Astrocyte (in vitro differentiated cells and primary cell): ENCODE measurements around the gene TMCO1. TPM values are rescaled to one million over a fixed set of nuclear protein-coding genes. Genes with fewer than 3 reads are reported as not detected.
A peak's percentile ranks its signal among the peaks of the same experiment; 100 is the strongest.
"Not testable (repeated sequence)": the region's sequence is repeated elsewhere in the genome, so short reads cannot be mapped to it uniquely, and the experiment has no call there.

Source experiments
- DNase-seq: peaks from one replicate; pipeline ENCODE4 v3.0.0-alpha.2; 2010; ENCODE audit warnings: low read depth
- FAIRE-seq: peaks from 2 replicates; lab custom pipeline; 2011; peaks lifted over from hg19 to GRCh38; lab: Jason Lieb, UNC
- H2AFZ ChIP-seq: 2 replicates; pipeline ENCODE4 v1.6.0; 2012; ENCODE audit warnings: low read depth, low read length, inconsistent platforms
- H3K27ac ChIP-seq: 2 replicates; pipeline ENCODE4 v1.5.1; 2011; ENCODE audit warnings: low read depth, low read length, inconsistent platforms
- H3K27me3 ChIP-seq: 2 replicates; pipeline ENCODE4 v1.6.0; 2011; ENCODE audit warnings: low read length, inconsistent platforms; ENCODE audit not compliant: insufficient read depth
- H3K36me3 ChIP-seq: 2 replicates; pipeline ENCODE4 v1.5.1; 2011; ENCODE audit warnings: low read length, inconsistent platforms; ENCODE audit not compliant: insufficient read depth
- H3K4me1 ChIP-seq: 2 replicates; pipeline ENCODE4 v1.5.1; 2011; ENCODE audit warnings: low read length, inconsistent platforms; ENCODE audit not compliant: insufficient read depth
- H3K4me2 ChIP-seq: 2 replicates; pipeline ENCODE4 v1.6.0; 2012; ENCODE audit warnings: low read length, inconsistent platforms
- H3K4me3 ChIP-seq: 2 replicates; pipeline ENCODE4 v1.5.1; 2011; ENCODE audit warnings: low read depth, mild to moderate bottlenecking, low read length, inconsistent platforms; ENCODE audit not compliant: insufficient read depth
- H3K79me2 ChIP-seq: 2 replicates; pipeline ENCODE4 v1.6.0; 2012; ENCODE audit warnings: mild to moderate bottlenecking, low read length, inconsistent platforms; ENCODE audit not compliant: insufficient read depth
- H3K9ac ChIP-seq: 2 replicates; pipeline ENCODE4 v1.6.0; 2012; ENCODE audit warnings: mild to moderate bottlenecking, low read length, inconsistent platforms
- H3K9me3 ChIP-seq: 2 replicates; pipeline ENCODE4 v1.5.1; 2012; ENCODE audit warnings: low read depth, mild to moderate bottlenecking, low read length, inconsistent platforms; ENCODE audit not compliant: insufficient read depth
- H4K20me1 ChIP-seq: 2 replicates; pipeline ENCODE4 v1.6.0; 2012; ENCODE audit warnings: low read length, inconsistent platforms; ENCODE audit not compliant: insufficient read depth
- H3K27ac Mint-ChIP-seq: one replicate; pipeline ENCODE4 v1.8.0; 2021; ENCODE audit warnings: mild to moderate bottlenecking, mixed read lengths; ENCODE audit not compliant: unreplicated experiment
- H3K27me3 Mint-ChIP-seq: one replicate; pipeline ENCODE4 v1.8.0; 2021; ENCODE audit warnings: low read depth, mixed read lengths; ENCODE audit not compliant: unreplicated experiment
- H3K36me3 Mint-ChIP-seq: one replicate; pipeline ENCODE4 v1.8.0; 2021; ENCODE audit warnings: low read depth, mixed read lengths; ENCODE audit not compliant: unreplicated experiment
- H3K4me1 Mint-ChIP-seq: one replicate; pipeline ENCODE4 v1.8.0; 2021; ENCODE audit warnings: low read depth, mixed read lengths; ENCODE audit not compliant: unreplicated experiment
- H3K4me3 Mint-ChIP-seq: one replicate; pipeline ENCODE4 v1.8.0; 2021; ENCODE audit warnings: mild to moderate bottlenecking, moderate library complexity, mixed read lengths; ENCODE audit not compliant: unreplicated experiment
- H3K9me3 Mint-ChIP-seq: one replicate; pipeline ENCODE4 v1.8.0; 2021; ENCODE audit warnings: mild to moderate bottlenecking, mixed read lengths; ENCODE audit not compliant: unreplicated experiment
- CTCF ChIP-seq: IDR thresholded peaks from 2 replicates; pipeline ENCODE4 v1.5.1; 2011; ENCODE audit warnings: low read depth, mild to moderate bottlenecking, inconsistent platforms, low read length, moderate library complexity; ENCODE audit not compliant: insufficient read depth
- EZH2 ChIP-seq: IDR thresholded peaks from 2 replicates; pipeline ENCODE4 v1.6.1; 2012; ENCODE audit warnings: mild to moderate bottlenecking, low read length, inconsistent platforms; ENCODE audit not compliant: insufficient read depth
- total RNA-seq: library from RNA; stranded (reverse); gene quantifications from 2 replicates; pipeline ENCODE4 v1.2.1, GENCODE V29; 2021

Gene TMCO1
- total RNA-seq, 1 donor from 2014 or later: 135 TPM

DNA sequence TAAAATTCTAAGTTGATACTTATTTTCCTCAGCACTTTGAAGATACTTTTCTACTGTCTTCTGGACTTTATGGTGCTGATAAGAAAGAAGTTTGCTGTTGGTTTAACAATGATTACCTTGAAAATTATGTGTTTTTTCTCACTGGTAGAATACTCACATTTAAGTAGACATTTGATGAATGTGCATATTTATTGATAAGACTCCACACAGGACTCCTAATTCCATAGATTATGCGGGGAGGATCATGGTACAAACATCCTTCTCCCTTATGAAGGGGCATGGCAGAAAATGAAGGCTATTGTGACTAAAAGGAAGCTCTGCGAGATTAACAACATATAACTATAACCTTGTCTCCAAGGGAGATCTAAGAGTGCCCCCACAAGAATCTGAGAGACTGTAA, 41.8 kb downstream of the TMCO1 start:
- H3K36me3 ChIP-seq: peaks cover 14% of the 10 kb centered on the region
- H3K4me1 ChIP-seq: no peaks in the 10 kb centered on the region
- H3K27me3 ChIP-seq: no peaks in the 10 kb centered on the region
- Mint-ChIP-seq H3K36me3 (peaks cover 15% of the 10 kb centered on the region), H3K4me3 (no peak overlapping the region), H3K27me3 (no peaks in the 10 kb centered on the region), H3K9me3 (no peaks in the 10 kb centered on the region), H3K4me1 (no peaks in the 10 kb centered on the region), H3K27ac (no peak overlapping the region)
- no peak overlapping the region for H3K27ac ChIP-seq
- no peaks in the 10 kb centered on the region for H3K9me3 ChIP-seq
- H4K20me1 ChIP-seq: no peaks in the 10 kb centered on the region
- H2AFZ ChIP-seq: no peak overlapping the region
- H3K9ac ChIP-seq: no peak overlapping the region
- H3K79me2 ChIP-seq: no peaks in the 10 kb centered on the region
- H3K4me3 ChIP-seq: no peak overlapping the region
- H3K4me2 ChIP-seq: no peak overlapping the region
- no peak for DNase-seq
- FAIRE-seq: peak; percentile 78
- no peak for TF ChIP-seq CTCF

- Histone ChIP-seq H3K79me2 (no peaks in the 10 kb centered on the region), H3K4me1 (no peaks in the 10 kb centered on the region), H2AFZ (no peak overlapping the region), H3K36me3 (peaks cover 14% of the 10 kb centered on the region), H3K4me3 (no peak overlapping the region), H3K4me2 (no peak overlapping the region), H3K9ac (no peak overlapping the region), H3K9me3 (no peaks in the 10 kb centered on the region), H3K27me3 (no peaks in the 10 kb centered on the region), H4K20me1 (no peaks in the 10 kb centered on the region), H3K27ac (no peak overlapping the region)
- no peak for TF ChIP-seq CTCF
- TF ChIP-seq EZH2: no peak
- Mint-ChIP-seq H3K27ac (no peak overlapping the region), H3K36me3 (peaks cover 15% of the 10 kb centered on the region), H3K27me3 (no peaks in the 10 kb centered on the region), H3K4me3 (no peak overlapping the region), H3K4me1 (no peaks in the 10 kb centered on the region), H3K9me3 (no peaks in the 10 kb centered on the region)
- DNase-seq: no peak
- FAIRE-seq: no peak
Measured at GRCh38 chr1:165726169-165726568, 42.5 kb downstream of the TMCO1 start.

DNA sequence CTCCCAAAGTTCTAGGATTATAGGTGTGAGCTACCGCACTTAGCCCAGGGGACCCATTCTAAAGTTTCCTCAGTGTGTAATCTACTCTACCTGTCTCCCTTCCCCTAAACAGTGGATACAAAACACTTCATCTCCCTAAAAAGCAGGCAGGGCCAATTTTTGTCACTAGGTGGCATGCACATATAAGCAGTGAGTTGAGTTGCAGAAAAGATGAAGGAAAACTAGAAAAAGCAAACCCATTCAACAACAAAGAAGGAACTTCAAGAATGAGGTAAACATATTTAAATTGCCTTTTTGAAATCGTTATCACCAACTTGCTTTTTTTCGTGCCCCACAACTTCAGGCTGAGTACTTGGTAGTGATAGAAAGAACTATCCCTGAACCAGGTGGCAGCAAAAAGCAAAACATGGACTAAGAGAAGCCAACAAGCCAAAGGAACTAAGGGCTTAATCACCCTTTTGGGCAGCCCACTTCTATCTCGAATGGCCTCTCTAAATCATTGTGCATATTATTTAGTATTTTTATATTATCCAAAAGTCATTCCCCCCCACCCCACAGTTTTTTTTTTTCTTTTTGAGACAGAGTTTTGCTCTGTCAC, 50.7 kb downstream of the TMCO1 start:
- Histone ChIP-seq H2AFZ (no peak overlapping the region), H3K9me3 (no peaks in the 10 kb centered on the region), H3K79me2 (no peaks in the 10 kb centered on the region), H3K27me3 (no peaks in the 10 kb centered on the region), H3K4me2 (no peak overlapping the region), H4K20me1 (no peaks in the 10 kb centered on the region), H3K27ac (no peak overlapping the region), H3K4me1 (no peaks in the 10 kb centered on the region), H3K9ac (no peak overlapping the region), H3K36me3 (no peaks in the 10 kb centered on the region), H3K4me3 (no peak overlapping the region)
- Mint-ChIP-seq H3K36me3 (no peaks in the 10 kb centered on the region), H3K4me3 (no peak overlapping the region), H3K27me3 (peaks cover 2% of the 10 kb centered on the region), H3K4me1 (no peaks in the 10 kb centered on the region), H3K9me3 (peaks cover 2% of the 10 kb centered on the region), H3K27ac (no peak overlapping the region)
- no peak for FAIRE-seq
- TF ChIP-seq CTCF: peak; percentile 73
- no peak for TF ChIP-seq EZH2
- peak; percentile 47 for DNase-seq

GRCh38 chr1:165716265-165717051, 52.2 kb downstream of the TMCO1 start:
- not testable (repeated sequence) for H3K4me1 ChIP-seq, H3K4me1 Mint-ChIP-seq, H4K20me1 ChIP-seq, H3K79me2 ChIP-seq, H3K9me3 ChIP-seq, FAIRE-seq, DNase-seq, H3K27ac ChIP-seq, H3K36me3 Mint-ChIP-seq, H3K4me3 Mint-ChIP-seq, H2AFZ ChIP-seq, H3K4me3 ChIP-seq, H3K9me3 Mint-ChIP-seq, H3K27ac Mint-ChIP-seq, H3K27me3 ChIP-seq, H3K4me2 ChIP-seq, H3K27me3 Mint-ChIP-seq, H3K9ac ChIP-seq, H3K36me3 ChIP-seq
